Measurements from ENCODE around the gene TAOK1. TPM values are rescaled to one million over a fixed set of nuclear protein-coding genes. Genes with fewer than 3 reads are reported as not detected.

Gene TAOK1
- total RNA-seq, 1 donor: 70.4 TPM

GRCh38 chr17:29526322-29526721 lies 136.2 kb downstream of the TAOK1 start:
- no peak overlapping the region for H3K4me3 ChIP-seq (ENCODE audit: low read depth, low read length)
- TF ChIP-seq, protein P1, sequence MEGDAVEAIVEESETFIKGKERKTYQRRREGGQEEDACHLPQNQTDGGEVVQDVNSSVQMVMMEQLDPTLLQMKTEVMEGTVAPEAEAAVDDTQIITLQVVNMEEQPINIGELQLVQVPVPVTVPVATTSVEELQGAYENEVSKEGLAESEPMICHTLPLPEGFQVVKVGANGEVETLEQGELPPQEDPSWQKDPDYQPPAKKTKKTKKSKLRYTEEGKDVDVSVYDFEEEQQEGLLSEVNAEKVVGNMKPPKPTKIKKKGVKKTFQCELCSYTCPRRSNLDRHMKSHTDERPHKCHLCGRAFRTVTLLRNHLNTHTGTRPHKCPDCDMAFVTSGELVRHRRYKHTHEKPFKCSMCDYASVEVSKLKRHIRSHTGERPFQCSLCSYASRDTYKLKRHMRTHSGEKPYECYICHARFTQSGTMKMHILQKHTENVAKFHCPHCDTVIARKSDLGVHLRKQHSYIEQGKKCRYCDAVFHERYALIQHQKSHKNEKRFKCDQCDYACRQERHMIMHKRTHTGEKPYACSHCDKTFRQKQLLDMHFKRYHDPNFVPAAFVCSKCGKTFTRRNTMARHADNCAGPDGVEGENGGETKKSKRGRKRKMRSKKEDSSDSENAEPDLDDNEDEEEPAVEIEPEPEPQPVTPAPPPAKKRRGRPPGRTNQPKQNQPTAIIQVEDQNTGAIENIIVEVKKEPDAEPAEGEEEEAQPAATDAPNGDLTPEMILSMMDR (IDR thresholded peaks at IDR 0.05; ENCODE audit: insufficient read depth, low read depth, low read length): no peak
- no peak for DNase-seq (ENCODE audit: low read depth)

- DNase-seq (ENCODE audit: low read depth): no peak
- TF ChIP-seq, protein P1 (IDR thresholded peaks at IDR 0.05; ENCODE audit: insufficient read depth, low read depth, low read length): no peak
- no peak overlapping the region for H3K4me3 ChIP-seq (ENCODE audit: low read depth, low read length)
Measured at GRCh38 chr17:29533976-29534375, 143.8 kb downstream of the TAOK1 start.

GRCh38 chr17:29544066-29544465 lies 153.9 kb downstream of the TAOK1 start:
- no peak overlapping the region for H3K4me3 ChIP-seq (ENCODE audit: low read depth, low read length)
- DNase-seq (ENCODE audit: low read depth): no peak
- TF ChIP-seq, protein P1 (IDR thresholded peaks at IDR 0.05; ENCODE audit: insufficient read depth, low read depth, low read length): no peak

DNA sequence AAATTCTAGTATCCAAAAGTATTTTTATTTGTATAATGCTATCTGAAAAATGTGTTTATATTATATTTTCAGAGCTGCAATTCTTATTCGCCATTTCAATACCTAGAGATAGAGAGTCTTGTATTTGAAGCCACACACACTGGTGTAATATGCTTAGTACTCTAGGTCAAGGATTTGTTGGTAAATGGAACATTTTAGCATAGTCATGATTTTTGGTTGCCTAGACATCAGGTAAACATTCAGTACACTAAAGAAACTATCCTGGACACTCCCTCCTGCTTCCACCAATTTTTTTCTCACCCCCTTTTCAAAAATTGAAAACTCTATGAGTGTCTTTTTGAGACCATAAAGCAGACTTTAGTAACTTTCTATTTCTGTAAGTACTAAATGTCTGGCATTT lies 155.9 kb downstream of the TAOK1 start:
- H3K4me3 ChIP-seq (ENCODE audit: low read depth, low read length): no peak overlapping the region
- peak; percentile 34 for DNase-seq (ENCODE audit: low read depth)
- TF ChIP-seq, protein P1 (IDR thresholded peaks at IDR 0.05; ENCODE audit: insufficient read depth, low read depth, low read length): no peak

GRCh38 chr17:29546830-29547229 lies 156.7 kb downstream of the TAOK1 start:
- TF ChIP-seq, protein P1 (IDR thresholded peaks at IDR 0.05; ENCODE audit: insufficient read depth, low read depth, low read length): no peak
- H3K4me3 ChIP-seq (ENCODE audit: low read depth, low read length): no peak overlapping the region
- DNase-seq (ENCODE audit: low read depth): peak; percentile 39

GRCh38 chr17:29549177-29549923 lies 159.2 kb downstream of the TAOK1 start:
- TF ChIP-seq, protein P1 (IDR thresholded peaks at IDR 0.05; ENCODE audit: insufficient read depth, low read depth, low read length): no peak
- H3K4me3 ChIP-seq (ENCODE audit: low read depth, low read length): no peak overlapping the region
- peak; percentile 19 for DNase-seq (ENCODE audit: low read depth)

DNA sequence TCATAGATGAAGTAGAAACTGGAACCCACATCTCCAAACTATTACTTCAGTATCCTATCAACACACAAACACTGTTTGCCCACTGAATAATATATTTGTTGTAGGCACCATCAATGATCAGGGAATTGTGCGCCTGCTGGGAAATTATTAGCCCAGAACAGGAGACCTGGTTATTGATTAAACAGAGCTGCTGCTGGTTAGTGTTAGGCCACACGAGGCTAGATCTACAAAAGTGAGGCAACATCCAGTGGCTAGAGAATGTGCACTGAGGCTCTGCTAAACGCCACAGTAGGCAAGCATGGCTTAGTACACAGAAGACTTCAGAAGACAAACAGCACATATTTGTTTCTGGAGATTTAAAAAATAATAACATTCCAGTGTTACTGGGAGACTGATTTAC lies 165.7 kb downstream of the TAOK1 start:
- TF ChIP-seq, protein P1 (IDR thresholded peaks at IDR 0.05; ENCODE audit: insufficient read depth, low read depth, low read length): no peak
- no peak for DNase-seq (ENCODE audit: low read depth)
- no peak overlapping the region for H3K4me3 ChIP-seq (ENCODE audit: low read depth, low read length)

Data from fibroblast of villous mesenchyme (primary cell).